CD14-positive monocyte (primary cell): Measurements from ENCODE around the gene ALDH4A1. TPM values are rescaled to one million over a fixed set of nuclear protein-coding genes. Genes with fewer than 3 reads are reported as not detected.

ENCODE experiments used
- DNase-seq, 3 donors: peaks; one replicate each; pipeline ENCODE4 v3.0.0-alpha.2; 2011 to 2022
- H2AFZ ChIP-seq: 2 replicates; pipeline ENCODE4 v1.6.0; 2012; ENCODE audit warnings: mild to moderate bottlenecking, low read depth, low read length, inconsistent platforms; ENCODE audit not compliant: insufficient read depth, poor library complexity, severe bottlenecking
- H3K27ac ChIP-seq, 2 donors: 1 replicate in 1 of 2; 2 replicates in 1 of 2; pipeline ENCODE4 v1.5.1; 2012 to 2013; ENCODE audit warnings: low read length in 2 of 2, control low read depth in 1 of 2, inconsistent platforms in 1 of 2, low read depth in 1 of 2, mild to moderate bottlenecking in 1 of 2
- H3K27me3 ChIP-seq, 2 donors: one replicate each; pipeline versions ENCODE4 v1.6.0 to v1.6.1; 2011 to 2013; ENCODE audit warnings: low read length in 2 of 2; ENCODE audit not compliant: control insufficient read depth in 2 of 2, insufficient read depth in 2 of 2
- H3K36me3 ChIP-seq, 2 donors: replicated peaks in 1 of 2; 1 replicate in 1 of 2; 2 replicates in 1 of 2; pipeline versions ENCODE4 v1.5.1 to v1.6.1; 2012 to 2013; ENCODE audit warnings: low read length in 2 of 2, control low read depth in 1 of 2, inconsistent platforms in 1 of 2, mild to moderate bottlenecking in 1 of 2; ENCODE audit not compliant: insufficient read depth in 2 of 2, control insufficient read depth in 1 of 2
- H3K4me1 ChIP-seq, 2 donors: 1 replicate in 1 of 2; 2 replicates in 1 of 2; pipeline versions ENCODE4 v1.5.1 to v1.6.1; 2012 to 2013; ENCODE audit warnings: low read length in 2 of 2, control low read depth in 1 of 2, inconsistent platforms in 1 of 2, mild to moderate bottlenecking in 1 of 2, moderate library complexity in 1 of 2; ENCODE audit not compliant: insufficient read depth in 2 of 2, control insufficient read depth in 1 of 2
- H3K4me2 ChIP-seq: replicated peaks from 2 replicates; pipeline ENCODE3; 2012; ENCODE audit warnings: low read length, moderate library complexity, mild to moderate bottlenecking; ENCODE audit not compliant: poor library complexity, severe bottlenecking; ENCODE audit errors: extremely low read depth
- H3K4me3 ChIP-seq, 3 experiments: fragments of 200-600 bp in 1 of 3; sonication (generic) in 1 of 3; replicated peaks in 1 of 3; 1 replicate in 2 of 3; 2 replicates in 1 of 3; pipeline ENCODE4 v1.5.1; 2011 to 2013; ENCODE audit warnings: low read length in 3 of 3, mild to moderate bottlenecking in 3 of 3, control low read depth in 2 of 3, low read depth in 2 of 3, inconsistent platforms in 1 of 3, moderate library complexity in 1 of 3
- H3K79me2 ChIP-seq: 2 replicates; pipeline ENCODE4 v1.6.0; 2012; ENCODE audit warnings: mild to moderate bottlenecking, control low read depth, inconsistent platforms, low read length, moderate library complexity; ENCODE audit not compliant: insufficient read depth
- H3K9ac ChIP-seq: 2 replicates; pipeline ENCODE4 v1.6.0; 2017; ENCODE audit warnings: low read length, mild to moderate bottlenecking; ENCODE audit not compliant: insufficient read depth, poor library complexity, severe bottlenecking
- H3K9me3 ChIP-seq, 2 donors: replicated peaks in 1 of 2; 1 replicate in 1 of 2; 2 replicates in 1 of 2; pipeline versions ENCODE4 v1.5.1 to v1.6.1; 2012 to 2013; ENCODE audit warnings: low read length in 2 of 2, control low read depth in 1 of 2; ENCODE audit not compliant: control insufficient read depth in 1 of 2, insufficient read depth in 1 of 2
- H4K20me1 ChIP-seq: 2 replicates; pipeline ENCODE4 v1.6.0; 2012; ENCODE audit warnings: mild to moderate bottlenecking, low read length, control low read depth, moderate library complexity; ENCODE audit not compliant: insufficient read depth
- H3K27ac Mint-ChIP-seq, 7 donors: one replicate each; pipeline ENCODE4 v1.8.0; 2020; ENCODE audit warnings: mild to moderate bottlenecking in 7 of 7, mixed read lengths in 7 of 7, moderate library complexity in 6 of 7, inconsistent platforms in 2 of 7
- H3K27me3 Mint-ChIP-seq, 3 donors: one replicate each; pipeline ENCODE4 v1.8.0; 2021 to 2022; ENCODE audit warnings: low read depth in 3 of 3, mild to moderate bottlenecking in 3 of 3, mixed read lengths in 3 of 3, moderate library complexity in 3 of 3, inconsistent platforms in 1 of 3
- H3K36me3 Mint-ChIP-seq, 2 donors: one replicate each; pipeline ENCODE4 v1.8.0; 2020; ENCODE audit warnings: mixed read lengths in 2 of 2, inconsistent platforms in 1 of 2, mild to moderate bottlenecking in 1 of 2
- H3K4me1 Mint-ChIP-seq: one replicate; pipeline ENCODE4 v1.8.0; 2020; ENCODE audit warnings: mild to moderate bottlenecking, mixed read lengths
- H3K4me3 Mint-ChIP-seq, 2 donors: one replicate each; pipeline ENCODE4 v1.8.0; 2020; ENCODE audit warnings: mild to moderate bottlenecking in 2 of 2, mixed read lengths in 2 of 2, moderate library complexity in 1 of 2
- H3K9me3 Mint-ChIP-seq, 7 donors: one replicate each; pipeline ENCODE4 v1.8.0; 2020 to 2022; ENCODE audit warnings: mixed read lengths in 7 of 7, mild to moderate bottlenecking in 6 of 7, moderate library complexity in 6 of 7, inconsistent platforms in 2 of 7
- CTCF ChIP-seq: fragments of 200-600 bp; IDR thresholded peaks from one replicate; pipeline ENCODE4 v1.8.0; 2022; ENCODE audit warnings: antibody characterized with exemption, mild to moderate bottlenecking
- WGBS: methylation state at CpG from one replicate; pipeline ENCODE4 v1.1.5; 2013; ENCODE audit warnings: missing lambda C conversion rate; ENCODE audit not compliant: insufficient coverage; 5-methylcytosine and 5-hydroxymethylcytosine counted together
- intact Hi-C, 2 donors: fragments of 100-400 bp; cut with micrococcal nuclease; formaldehyde crosslinking; loops; one replicate each; pipeline versions ENCODE4 v1.15.0 to v1.15.1; 2023
- polyA plus RNA-seq, 3 donors: library from polyadenylated mRNA; depleted of rRNA in 1 of 3; unstranded in 2 of 3; stranded (reverse) in 1 of 3; fragments of 300-500 nt in 2 of 3; fragments of >200 nt in 1 of 3; fragmentation: Illumina TruSeq in 2 of 3; gene quantifications; 1 replicate in 2 of 3; 2 replicates in 1 of 3; pipeline ENCODE4 v1.2.3, GENCODE V29; 2012 to 2021

Gene ALDH4A1
- polyA plus RNA-seq, 3 donors: 4.8 to 7.8 (median 6.1) TPM

GRCh38 chr1:18861590-18861989, 40.8 kb downstream of the ALDH4A1 start:
- Mint-ChIP-seq H3K4me1 (no peaks in the 10 kb centered on the region), H3K27ac (no peak overlapping the region), H3K9me3 (peaks cover 0 to 2% (median 0%) of the 10 kb centered on the region in 7 donors), H3K36me3 (no peaks in the 10 kb centered on the region), H3K4me3 (no peak overlapping the region), H3K27me3 (peaks cover 7 to 21% (median 14%) of the 10 kb centered on the region in 3 donors)
- Histone ChIP-seq H3K4me3 (no peak overlapping the region), H4K20me1 (no peaks in the 10 kb centered on the region), H3K79me2 (no peaks in the 10 kb centered on the region), H3K27me3 (no peaks in the 10 kb centered on the region), H3K27ac (no peak overlapping the region), H2AFZ (no peak overlapping the region), H3K9ac (no peak overlapping the region), H3K4me2 (no peak overlapping the region), H3K9me3 (no peaks in the 10 kb centered on the region), H3K36me3 (no peaks in the 10 kb centered on the region), H3K4me1 (no peaks in the 10 kb centered on the region)
- TF ChIP-seq CTCF: no peak
- WGBS: 93% methylated on average over 4 of the region's 8 CpGs
- intact Hi-C loops: no loop called here
- no peak for DNase-seq

GRCh38 chr1:18861082-18861481, 41.3 kb downstream of the ALDH4A1 start:
- no peak overlapping the region for H3K4me2 ChIP-seq
- Mint-ChIP-seq H3K4me1 (no peaks in the 10 kb centered on the region), H3K27me3 (peaks cover 5 to 17% (median 11%) of the 10 kb centered on the region in 3 donors), H3K27ac (no peak overlapping the region), H3K4me3 (no peak overlapping the region), H3K9me3 (peaks cover 0 to 2% (median 0%) of the 10 kb centered on the region in 7 donors), H3K36me3 (no peaks in the 10 kb centered on the region)
- no peaks in the 10 kb centered on the region for H3K27me3 ChIP-seq
- intact Hi-C loops: no loop called here
- no peaks in the 10 kb centered on the region for H3K9me3 ChIP-seq
- no peaks in the 10 kb centered on the region for H3K4me1 ChIP-seq
- no peak for TF ChIP-seq CTCF
- H4K20me1 ChIP-seq: no peaks in the 10 kb centered on the region
- H2AFZ ChIP-seq: no peak overlapping the region
- no peaks in the 10 kb centered on the region for H3K36me3 ChIP-seq
- no peak for DNase-seq
- no peak overlapping the region for H3K27ac ChIP-seq
- no peaks in the 10 kb centered on the region for H3K79me2 ChIP-seq
- 84% methylated on average over 6 of the region's 9 CpGs for WGBS
- H3K9ac ChIP-seq: no peak overlapping the region
- H3K4me3 ChIP-seq: no peak overlapping the region
